B cell (primary cell): Measurements from ENCODE around the gene SLC44A4. TPM values are rescaled to one million over a fixed set of nuclear protein-coding genes. Genes with fewer than 3 reads are reported as not detected.

Experiments
- ATAC-seq: fragments of 200-7000 bp; cut with Tn5 transposase; one replicate; pipeline ENCODE4 v1.10.0; 2021; ENCODE audit warnings: low read depth, mild to moderate bottlenecking, moderate number of reproducible peaks, moderate library complexity
- CTCF ChIA-PET: fragments of 350-600 bp; sonication (Branson Sonifier 250); formaldehyde crosslinking; loops from one replicate; lab custom pipeline; 2021; ENCODE audit warnings: antibody characterized with exemption, inconsistent platforms; lab: Charles Lee
- POLR2A ChIA-PET: fragments of 350-600 bp; sonication (Branson Sonifier 250); formaldehyde crosslinking; loops from one replicate; lab custom pipeline; 2021; ENCODE audit warnings: antibody characterized with exemption; lab: Charles Lee
- DNase-seq: peaks from one replicate; pipeline ENCODE4 v3.0.0; 2013
- H2AFZ ChIP-seq: 2 replicates; pipeline ENCODE4 v1.6.1; 2012; ENCODE audit warnings: mild to moderate bottlenecking, low read depth, low read length; ENCODE audit not compliant: insufficient read depth, poor library complexity, severe bottlenecking
- H3K27ac ChIP-seq, 2 donors: 1 replicate in 1 of 2; 2 replicates in 1 of 2; pipeline ENCODE4 v1.5.1; 2012 to 2013; ENCODE audit warnings: low read length in 2 of 2, mild to moderate bottlenecking in 2 of 2, moderate library complexity in 1 of 2
- H3K27me3 ChIP-seq, 4 experiments: fragments of 200-600 bp in 1 of 4; sonication (generic) in 1 of 4; replicated peaks in 1 of 4; 1 replicate in 2 of 4; 2 replicates in 2 of 4; pipeline versions ENCODE4 v1.6.1 to v1.7.0; 2013 to 2016; ENCODE audit warnings: low read length in 3 of 4, mild to moderate bottlenecking in 2 of 4, mixed read lengths in 1 of 4, moderate library complexity in 1 of 4; ENCODE audit not compliant: insufficient read depth in 4 of 4, control insufficient read depth in 3 of 4; ENCODE audit errors: control extremely low read depth in 1 of 4
- H3K36me3 ChIP-seq, 2 experiments: replicated peaks in 1 of 2; 1 replicate in 1 of 2; 2 replicates in 1 of 2; pipeline versions ENCODE4 v1.6.1 to v1.7.1; 2013; ENCODE audit warnings: low read length in 1 of 2; ENCODE audit not compliant: insufficient read depth in 2 of 2, control insufficient read depth in 1 of 2; ENCODE audit errors: control extremely low read depth in 1 of 2, extremely low read depth in 1 of 2
- H3K4me1 ChIP-seq, 2 donors: fragments of 200-600 bp in 1 of 2; sonication (generic) in 1 of 2; 1 replicate in 1 of 2; 2 replicates in 1 of 2; pipeline versions ENCODE4 v1.5.1 to v1.6.1; 2013 to 2017; ENCODE audit warnings: low read length in 2 of 2; ENCODE audit not compliant: control insufficient read depth in 2 of 2, insufficient read depth in 2 of 2
- H3K4me2 ChIP-seq: replicated peaks from 2 replicates; pipeline ENCODE3; 2012; ENCODE audit warnings: mild to moderate bottlenecking, low read depth, low read length; ENCODE audit not compliant: poor library complexity, severe bottlenecking
- H3K4me3 ChIP-seq, 5 experiments: fragments of 200-600 bp in 1 of 5; sonication (generic) in 1 of 5; 1 replicate in 3 of 5; 2 replicates in 2 of 5; pipeline versions ENCODE4 v1.5.1 to v1.7.0; 2011 to 2016; ENCODE audit warnings: low read length in 4 of 5, mild to moderate bottlenecking in 4 of 5, low read depth in 2 of 5, control low read depth in 1 of 5, moderate library complexity in 1 of 5; ENCODE audit not compliant: insufficient read depth in 1 of 5; ENCODE audit errors: control extremely low read depth in 1 of 5, extremely low read depth in 1 of 5
- H3K79me2 ChIP-seq: fragments of 200-600 bp; sonication (generic); one replicate; pipeline ENCODE4 v1.6.0; 2016; ENCODE audit warnings: low read length; ENCODE audit not compliant: control insufficient read depth, insufficient read depth
- H3K9ac ChIP-seq: fragments of 200-600 bp; sonication (generic); 2 replicates; pipeline ENCODE4 v1.6.1; 2017; ENCODE audit warnings: mild to moderate bottlenecking, low read length, moderate library complexity
- H3K9me3 ChIP-seq, 3 donors: one replicate each; pipeline versions ENCODE4 v1.6.1 to v1.7.1; 2013; ENCODE audit warnings: low read length in 2 of 3; ENCODE audit not compliant: control insufficient read depth in 2 of 3, insufficient read depth in 1 of 3; ENCODE audit errors: control extremely low read depth in 1 of 3
- H4K20me1 ChIP-seq: 2 replicates; pipeline ENCODE4 v1.6.0; 2012; ENCODE audit warnings: mild to moderate bottlenecking, low read length; ENCODE audit not compliant: insufficient read depth, control insufficient read depth, poor library complexity, severe bottlenecking
- H3K27ac Mint-ChIP-seq: one replicate; pipeline ENCODE4 v1.8.0; 2021; ENCODE audit warnings: mixed read lengths
- H3K27me3 Mint-ChIP-seq: one replicate; pipeline ENCODE4 v1.8.0; 2021; ENCODE audit warnings: mixed read lengths
- H3K4me1 Mint-ChIP-seq: one replicate; pipeline ENCODE4 v1.8.0; 2021; ENCODE audit warnings: mixed read lengths
- H3K4me3 Mint-ChIP-seq: one replicate; pipeline ENCODE4 v1.8.0; 2021; ENCODE audit warnings: mixed read lengths
- H3K9me3 Mint-ChIP-seq: one replicate; pipeline ENCODE4 v1.8.0; 2022; ENCODE audit warnings: mixed read lengths; ENCODE audit not compliant: insufficient read depth
- CTCF ChIP-seq: fragments of 200-600 bp; IDR thresholded peaks from one replicate; pipeline ENCODE4 v1.8.0; 2022; ENCODE audit warnings: antibody characterized with exemption, mild to moderate bottlenecking
- EZH2 ChIP-seq: IDR thresholded peaks from 2 replicates; pipeline ENCODE4 v1.6.1; 2012; ENCODE audit warnings: borderline replicate concordance, low read depth, mild to moderate bottlenecking, moderate library complexity, low read length; ENCODE audit not compliant: insufficient read depth, poor library complexity, severe bottlenecking
- WGBS: methylation state at CpG from one replicate; pipeline ENCODE4 v1.1.5; 2013; ENCODE audit warnings: missing lambda C conversion rate; ENCODE audit not compliant: insufficient coverage; 5-methylcytosine and 5-hydroxymethylcytosine counted together
- intact Hi-C: fragments of 100-400 bp; cut with micrococcal nuclease; formaldehyde crosslinking; loops from one replicate; pipeline ENCODE4 v1.10.0; 2022
- polyA minus RNA-seq: library from RNA; depleted of rRNA, polyadenylated mRNA; stranded (reverse); fragments of >200 nt; gene quantifications from 2 replicates; pipeline ENCODE4 v1.2.3, GENCODE V29; 2012
- polyA plus RNA-seq: library from polyadenylated mRNA; depleted of rRNA; stranded (reverse); fragments of >200 nt; gene quantifications from 2 replicates; pipeline ENCODE4 v1.2.3, GENCODE V29; 2012
- total RNA-seq, 2 donors: library from RNA; stranded (reverse); fragments of 120-200 nt in 1 of 2; gene quantifications; 1 replicate in 1 of 2; 2 replicates in 1 of 2; pipeline versions ENCODE4 v1.2.3 to v1.2.4, GENCODE V29; 2013 to 2022

SLC44A4 gene
- total RNA-seq = not detected in 2 replicates
- total RNA-seq (2013) = not detected
- polyA plus RNA-seq = not detected in 2 replicates
- polyA minus RNA-seq = not detected in 2 replicates

GRCh38 chr6:31878726-31879125, at the start of gene SLC44A4:
TSS of gene SLC44A4 (minus strand) at chr6:31878997. CDS start at chr6:31878980, 17 bp downstream.
- Histone ChIP-seq H3K4me3 (no peak within 1 kb of the TSS), H3K4me2 (no peak within 1 kb of the TSS), H3K9ac (no peak within 1 kb of the TSS), H3K79me2 (no peaks in the 10 kb centered on the region), H3K36me3 (peaks cover 0 to 38% of the 10 kb centered on the region in 2 experiments), H3K4me1 (no peaks in the 10 kb centered on the region), H3K27me3 (no peaks in the 10 kb centered on the region), H3K27ac (no peak within 1 kb of the TSS), H2AFZ (no peak within 1 kb of the TSS), H3K9me3 (no peaks in the 10 kb centered on the region), H4K20me1 (no peaks in the 10 kb centered on the region)
- no peak for TF ChIP-seq CTCF
- no peak for TF ChIP-seq EZH2
- CTCF ChIA-PET = no interaction called here
- DNase-seq (no peak), ATAC-seq (no peak)
- Mint-ChIP-seq H3K4me1 (no peaks in the 10 kb centered on the region), H3K4me3 (no peak within 1 kb of the TSS), H3K27ac (no peak within 1 kb of the TSS), H3K27me3 (no peaks in the 10 kb centered on the region), H3K9me3 (no peaks in the 10 kb centered on the region)
- intact Hi-C loops = no loop called here
- POLR2A ChIA-PET = interaction anchor here (0.6 kb wide), 2 partner anchors 23 to 44 kb away, joined by 3 to 4 read pairs; partner anchors contain the start of gene ZBTB12
- 75% methylated on average over 16 of the region's 18 CpGs for WGBS

- no peak for DNase-seq
- Histone ChIP-seq H3K36me3 (no peaks in the 10 kb centered on the region), H4K20me1 (no peaks in the 10 kb centered on the region), H2AFZ (no peak overlapping the region), H3K27ac (no peak overlapping the region), H3K4me2 (no peak overlapping the region), H3K9me3 (peaks cover 0 to 3% (median 0%) of the 10 kb centered on the region in 3 donors), H3K4me3 (no peak overlapping the region), H3K9ac (no peak overlapping the region), H3K4me1 (no peaks in the 10 kb centered on the region), H3K27me3 (peaks cover 0 to 8% (median 0%) of the 10 kb centered on the region in 4 experiments), H3K79me2 (no peaks in the 10 kb centered on the region)
- TF ChIP-seq CTCF = no peak
- TF ChIP-seq EZH2 = no peak
- WGBS = 96% methylated on average over 9 of the region's 9 CpGs
- CTCF ChIA-PET = no interaction called here
- Mint-ChIP-seq H3K27ac (no peak overlapping the region), H3K27me3 (peaks cover 7% of the 10 kb centered on the region), H3K4me1 (no peaks in the 10 kb centered on the region), H3K9me3 (no peaks in the 10 kb centered on the region), H3K4me3 (no peak overlapping the region)
- no peak for ATAC-seq
- intact Hi-C loops = no loop called here
- POLR2A ChIA-PET = no interaction called here
These were observed 49.8 kb upstream of the SLC44A4 start for GRCh38 chr6:31928672-31928939.
